ENCODE results near the gene CSNK1A1.

DNA sequence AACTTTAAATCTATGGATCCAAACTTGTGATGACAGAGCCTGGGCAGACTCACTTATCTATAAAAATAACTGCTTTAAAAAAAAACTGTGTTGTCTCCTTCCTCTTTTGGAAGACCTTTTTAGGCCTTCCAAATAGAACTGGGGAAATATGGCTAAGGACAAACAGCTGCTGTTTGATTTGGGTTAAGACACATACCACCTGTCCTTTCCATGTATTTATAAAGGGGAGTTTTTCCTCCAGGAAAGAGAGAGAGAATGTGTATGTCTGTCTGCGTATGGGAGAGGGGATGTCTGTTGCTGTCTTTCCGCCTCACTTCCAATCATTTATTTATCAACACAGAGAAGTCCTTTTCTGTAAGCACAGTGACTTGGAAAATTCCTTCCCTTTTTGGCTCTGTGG lies 32.9 kb upstream of the CSNK1A1 start:
- TF ChIP-seq, protein P1, sequence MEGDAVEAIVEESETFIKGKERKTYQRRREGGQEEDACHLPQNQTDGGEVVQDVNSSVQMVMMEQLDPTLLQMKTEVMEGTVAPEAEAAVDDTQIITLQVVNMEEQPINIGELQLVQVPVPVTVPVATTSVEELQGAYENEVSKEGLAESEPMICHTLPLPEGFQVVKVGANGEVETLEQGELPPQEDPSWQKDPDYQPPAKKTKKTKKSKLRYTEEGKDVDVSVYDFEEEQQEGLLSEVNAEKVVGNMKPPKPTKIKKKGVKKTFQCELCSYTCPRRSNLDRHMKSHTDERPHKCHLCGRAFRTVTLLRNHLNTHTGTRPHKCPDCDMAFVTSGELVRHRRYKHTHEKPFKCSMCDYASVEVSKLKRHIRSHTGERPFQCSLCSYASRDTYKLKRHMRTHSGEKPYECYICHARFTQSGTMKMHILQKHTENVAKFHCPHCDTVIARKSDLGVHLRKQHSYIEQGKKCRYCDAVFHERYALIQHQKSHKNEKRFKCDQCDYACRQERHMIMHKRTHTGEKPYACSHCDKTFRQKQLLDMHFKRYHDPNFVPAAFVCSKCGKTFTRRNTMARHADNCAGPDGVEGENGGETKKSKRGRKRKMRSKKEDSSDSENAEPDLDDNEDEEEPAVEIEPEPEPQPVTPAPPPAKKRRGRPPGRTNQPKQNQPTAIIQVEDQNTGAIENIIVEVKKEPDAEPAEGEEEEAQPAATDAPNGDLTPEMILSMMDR (conservative IDR thresholded peaks at IDR 0.05; ENCODE audit: low read depth, low read length) = no peak
- no peak for TF ChIP-seq EZH2 (IDR thresholded peaks at IDR 0.05; ENCODE audit: borderline replicate concordance, low read depth, low read length, poor library complexity, severe bottlenecking)

All from A673 (cell line).